ENCODE results near the gene NOL7. TPM values are rescaled to one million over a fixed set of nuclear protein-coding genes. Genes with fewer than 3 reads are reported as not detected.

NOL7 gene
- total and polyA plus RNA-seq, 2 of the 13 experiments (the other 11 are each of a cell fraction or from before 2014, with no cell fraction given) = 37.8 to 186 TPM

DNA sequence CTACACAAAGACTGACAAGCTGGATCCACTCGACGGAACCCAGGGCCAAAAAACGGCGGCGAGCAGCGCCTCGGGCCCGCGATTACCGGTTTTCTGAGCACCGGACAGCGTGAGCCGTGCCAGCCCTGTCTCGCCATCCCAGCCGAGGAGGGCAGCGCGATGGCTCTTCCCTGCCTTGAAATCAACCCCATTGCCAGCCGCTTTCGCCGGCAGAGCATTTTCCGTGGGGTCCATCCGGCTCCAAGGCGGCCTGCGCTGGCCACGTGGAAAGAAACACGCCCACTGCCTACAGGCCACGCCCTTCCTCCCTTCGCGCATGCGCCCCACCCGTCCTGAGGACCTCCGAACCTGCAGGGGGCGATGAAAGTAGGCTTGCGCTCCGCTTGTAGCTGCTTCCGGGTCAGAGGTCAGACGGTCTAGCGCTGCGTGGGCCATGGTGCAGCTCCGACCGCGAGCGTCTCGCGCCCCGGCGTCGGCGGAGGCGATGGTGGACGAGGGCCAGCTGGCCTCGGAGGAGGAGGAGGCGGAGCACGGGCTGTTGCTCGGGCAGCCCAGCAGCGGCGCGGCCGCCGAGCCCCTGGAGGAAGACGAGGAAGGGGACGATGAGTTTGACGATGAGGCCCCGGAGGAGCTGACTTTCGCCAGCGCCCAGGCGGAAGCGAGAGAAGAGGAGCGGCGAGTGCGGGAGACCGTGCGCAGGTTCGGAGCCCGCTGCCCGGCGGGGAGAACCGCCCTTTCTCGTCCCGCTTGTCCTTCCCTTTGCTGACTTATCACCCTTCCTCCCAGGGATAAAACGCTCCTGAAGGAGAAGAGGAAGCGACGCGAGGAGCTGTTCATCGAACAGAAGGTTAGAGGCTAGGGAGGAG is at the start of gene NOL7 (continued):
- TF ChIP-seq, protein P1, sequence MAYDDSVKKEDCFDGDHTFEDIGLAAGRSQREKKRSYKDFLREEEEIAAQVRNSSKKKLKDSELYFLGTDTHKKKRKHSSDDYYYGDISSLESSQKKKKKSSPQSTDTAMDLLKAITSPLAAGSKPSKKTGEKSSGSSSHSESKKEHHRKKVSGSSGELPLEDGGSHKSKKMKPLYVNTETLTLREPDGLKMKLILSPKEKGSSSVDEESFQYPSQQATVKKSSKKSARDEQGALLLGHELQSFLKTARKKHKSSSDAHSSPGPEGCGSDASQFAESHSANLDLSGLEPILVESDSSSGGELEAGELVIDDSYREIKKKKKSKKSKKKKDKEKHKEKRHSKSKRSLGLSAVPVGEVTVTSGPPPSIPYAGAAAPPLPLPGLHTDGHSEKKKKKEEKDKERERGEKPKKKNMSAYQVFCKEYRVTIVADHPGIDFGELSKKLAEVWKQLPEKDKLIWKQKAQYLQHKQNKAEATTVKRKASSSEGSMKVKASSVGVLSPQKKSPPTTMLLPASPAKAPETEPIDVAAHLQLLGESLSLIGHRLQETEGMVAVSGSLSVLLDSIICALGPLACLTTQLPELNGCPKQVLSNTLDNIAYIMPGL (CRISPR knock-in tag; IDR thresholded peaks at IDR 0.05; ENCODE audit: borderline replicate concordance in 1 of 2, low read depth in 1 of 2) = peak; percentile 100
- TF ChIP-seq, protein P2, sequence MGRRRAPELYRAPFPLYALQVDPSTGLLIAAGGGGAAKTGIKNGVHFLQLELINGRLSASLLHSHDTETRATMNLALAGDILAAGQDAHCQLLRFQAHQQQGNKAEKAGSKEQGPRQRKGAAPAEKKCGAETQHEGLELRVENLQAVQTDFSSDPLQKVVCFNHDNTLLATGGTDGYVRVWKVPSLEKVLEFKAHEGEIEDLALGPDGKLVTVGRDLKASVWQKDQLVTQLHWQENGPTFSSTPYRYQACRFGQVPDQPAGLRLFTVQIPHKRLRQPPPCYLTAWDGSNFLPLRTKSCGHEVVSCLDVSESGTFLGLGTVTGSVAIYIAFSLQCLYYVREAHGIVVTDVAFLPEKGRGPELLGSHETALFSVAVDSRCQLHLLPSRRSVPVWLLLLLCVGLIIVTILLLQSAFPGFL (CRISPR knock-in tag; IDR thresholded peaks at IDR 0.05) = no peak
- TF ChIP-seq RBM39 (IDR thresholded peaks at IDR 0.05; ENCODE audit: low read depth, low read length, poor library complexity, severe bottlenecking) (peak; percentile 97), MYC (CRISPR knock-in tag; IDR thresholded peaks at IDR 0.05; ENCODE audit: borderline replicate concordance) (peak; percentile 100), GATA4 (IDR thresholded peaks at IDR 0.05; ENCODE audit: borderline replicate concordance, low read depth) (no peak), RAD51 (IDR thresholded peaks at IDR 0.05; ENCODE audit: borderline replicate concordance) (no peak), ZNF720 (CRISPR knock-in tag; IDR thresholded peaks at IDR 0.05) (no peak), ZNF550 (CRISPR knock-in tag; IDR thresholded peaks at IDR 0.05; ENCODE audit: borderline replicate concordance) (peak; percentile 95; the same call in 1 of the 2 replicates), ATAD3A (CRISPR knock-in tag; IDR thresholded peaks at IDR 0.05) (no peak; the same call in 1 of the 2 replicates), ZKSCAN1 (IDR thresholded peaks at IDR 0.05; ENCODE audit: low read length) (peak; percentile 11; the same call in 1 of the 2 replicates), DR1 (CRISPR knock-in tag; IDR thresholded peaks at IDR 0.05) (peak; percentile 97), ZNF747 (CRISPR knock-in tag; IDR thresholded peaks at IDR 0.05; ENCODE audit: borderline replicate concordance) (peak; percentile 81), HDAC2 (CRISPR knock-in tag; IDR thresholded peaks at IDR 0.05) (peak; percentile 95), ZNF484 (CRISPR knock-in tag; IDR thresholded peaks at IDR 0.05; ENCODE audit: borderline replicate concordance, low read depth) (no peak), EP300 (IDR thresholded peaks at IDR 0.05; ENCODE audit: low read depth in 2 of 2, low read length in 2 of 2) (peak in 1 of 2 experiments; percentile 11; a peak in 1 of 4 replicates), EP300 (CRISPR knock-in tag; IDR thresholded peaks at IDR 0.05; ENCODE audit: borderline replicate concordance) (peak; percentile 57), KAT2B (IDR thresholded peaks at IDR 0.05; ENCODE audit: borderline replicate concordance, low read depth, low read length) (0 out of 2 replicates have a peak, but pooled peaks have one; percentile 1), SRY (CRISPR knock-in tag; IDR thresholded peaks at IDR 0.05) (peak; percentile 100), ZNF792 (CRISPR knock-in tag; IDR thresholded peaks at IDR 0.05) (peak; percentile 98)
- TF ChIP-seq, protein P3, sequence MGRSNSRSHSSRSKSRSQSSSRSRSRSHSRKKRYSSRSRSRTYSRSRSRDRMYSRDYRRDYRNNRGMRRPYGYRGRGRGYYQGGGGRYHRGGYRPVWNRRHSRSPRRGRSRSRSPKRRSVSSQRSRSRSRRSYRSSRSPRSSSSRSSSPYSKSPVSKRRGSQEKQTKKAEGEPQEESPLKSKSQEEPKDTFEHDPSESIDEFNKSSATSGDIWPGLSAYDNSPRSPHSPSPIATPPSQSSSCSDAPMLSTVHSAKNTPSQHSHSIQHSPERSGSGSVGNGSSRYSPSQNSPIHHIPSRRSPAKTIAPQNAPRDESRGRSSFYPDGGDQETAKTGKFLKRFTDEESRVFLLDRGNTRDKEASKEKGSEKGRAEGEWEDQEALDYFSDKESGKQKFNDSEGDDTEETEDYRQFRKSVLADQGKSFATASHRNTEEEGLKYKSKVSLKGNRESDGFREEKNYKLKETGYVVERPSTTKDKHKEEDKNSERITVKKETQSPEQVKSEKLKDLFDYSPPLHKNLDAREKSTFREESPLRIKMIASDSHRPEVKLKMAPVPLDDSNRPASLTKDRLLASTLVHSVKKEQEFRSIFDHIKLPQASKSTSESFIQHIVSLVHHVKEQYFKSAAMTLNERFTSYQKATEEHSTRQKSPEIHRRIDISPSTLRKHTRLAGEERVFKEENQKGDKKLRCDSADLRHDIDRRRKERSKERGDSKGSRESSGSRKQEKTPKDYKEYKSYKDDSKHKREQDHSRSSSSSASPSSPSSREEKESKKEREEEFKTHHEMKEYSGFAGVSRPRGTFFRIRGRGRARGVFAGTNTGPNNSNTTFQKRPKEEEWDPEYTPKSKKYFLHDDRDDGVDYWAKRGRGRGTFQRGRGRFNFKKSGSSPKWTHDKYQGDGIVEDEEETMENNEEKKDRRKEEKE (IDR thresholded peaks at IDR 0.05) = no peak
- TF ChIP-seq, protein P4, sequence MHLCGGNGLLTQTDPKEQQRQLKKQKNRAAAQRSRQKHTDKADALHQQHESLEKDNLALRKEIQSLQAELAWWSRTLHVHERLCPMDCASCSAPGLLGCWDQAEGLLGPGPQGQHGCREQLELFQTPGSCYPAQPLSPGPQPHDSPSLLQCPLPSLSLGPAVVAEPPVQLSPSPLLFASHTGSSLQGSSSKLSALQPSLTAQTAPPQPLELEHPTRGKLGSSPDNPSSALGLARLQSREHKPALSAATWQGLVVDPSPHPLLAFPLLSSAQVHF (CRISPR knock-in tag; IDR thresholded peaks at IDR 0.05) = peak; percentile 98
- TF ChIP-seq, protein P5, sequence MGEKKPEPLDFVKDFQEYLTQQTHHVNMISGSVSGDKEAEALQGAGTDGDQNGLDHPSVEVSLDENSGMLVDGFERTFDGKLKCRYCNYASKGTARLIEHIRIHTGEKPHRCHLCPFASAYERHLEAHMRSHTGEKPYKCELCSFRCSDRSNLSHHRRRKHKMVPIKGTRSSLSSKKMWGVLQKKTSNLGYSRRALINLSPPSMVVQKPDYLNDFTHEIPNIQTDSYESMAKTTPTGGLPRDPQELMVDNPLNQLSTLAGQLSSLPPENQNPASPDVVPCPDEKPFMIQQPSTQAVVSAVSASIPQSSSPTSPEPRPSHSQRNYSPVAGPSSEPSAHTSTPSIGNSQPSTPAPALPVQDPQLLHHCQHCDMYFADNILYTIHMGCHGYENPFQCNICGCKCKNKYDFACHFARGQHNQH (CRISPR knock-in tag; IDR thresholded peaks at IDR 0.05) = peak; percentile 94
